Nephron progenitor cell (in vitro differentiated cells): ENCODE measurements around the gene ARID1B.

ENCODE experiments used
- DNase-seq: peaks from one replicate; pipeline ENCODE4 v3.0.0; 2021
- H3K27ac Mint-ChIP-seq: 2 replicates; pipeline ENCODE4 v1.8.0; 2021; ENCODE audit warnings: mild to moderate bottlenecking, moderate library complexity, mixed read lengths
- H3K27me3 Mint-ChIP-seq: 2 replicates; pipeline ENCODE4 v1.8.0; 2021; ENCODE audit warnings: mild to moderate bottlenecking, low read depth, mixed read lengths; ENCODE audit not compliant: poor library complexity
- H3K36me3 Mint-ChIP-seq: 2 replicates; pipeline ENCODE4 v1.8.0; 2021; ENCODE audit warnings: low read depth, mixed read lengths
- H3K4me1 Mint-ChIP-seq: 2 replicates; pipeline ENCODE4 v1.8.0; 2021; ENCODE audit warnings: mixed read lengths
- H3K4me3 Mint-ChIP-seq: 2 replicates; pipeline ENCODE4 v1.8.0; 2021; ENCODE audit warnings: mild to moderate bottlenecking, moderate library complexity, mixed read lengths
- H3K9me3 Mint-ChIP-seq: 2 replicates; pipeline ENCODE4 v1.8.0; 2021; ENCODE audit warnings: mild to moderate bottlenecking, moderate library complexity, mixed read lengths
- TF ChIP-seq, protein P1 (sequence below): fragments of 200-600 bp; sonication (generic); IDR thresholded peaks from 2 replicates; pipeline ENCODE4 v1.5.0; 2021; ENCODE audit warnings: antibody characterized with exemption

ARID1B gene

GRCh38 chr6:156740604-156741003, 36.6 kb upstream of the ARID1B start:
- no peaks in the 10 kb centered on the region for H3K27me3 Mint-ChIP-seq
- no peak for DNase-seq
- no peaks in the 10 kb centered on the region for H3K4me1 Mint-ChIP-seq
- H3K27ac Mint-ChIP-seq: no peak overlapping the region
- H3K36me3 Mint-ChIP-seq: no peaks in the 10 kb centered on the region
- H3K9me3 Mint-ChIP-seq: peaks cover 23% of the 10 kb centered on the region
- H3K4me3 Mint-ChIP-seq: no peak overlapping the region
- TF ChIP-seq, protein P1, sequence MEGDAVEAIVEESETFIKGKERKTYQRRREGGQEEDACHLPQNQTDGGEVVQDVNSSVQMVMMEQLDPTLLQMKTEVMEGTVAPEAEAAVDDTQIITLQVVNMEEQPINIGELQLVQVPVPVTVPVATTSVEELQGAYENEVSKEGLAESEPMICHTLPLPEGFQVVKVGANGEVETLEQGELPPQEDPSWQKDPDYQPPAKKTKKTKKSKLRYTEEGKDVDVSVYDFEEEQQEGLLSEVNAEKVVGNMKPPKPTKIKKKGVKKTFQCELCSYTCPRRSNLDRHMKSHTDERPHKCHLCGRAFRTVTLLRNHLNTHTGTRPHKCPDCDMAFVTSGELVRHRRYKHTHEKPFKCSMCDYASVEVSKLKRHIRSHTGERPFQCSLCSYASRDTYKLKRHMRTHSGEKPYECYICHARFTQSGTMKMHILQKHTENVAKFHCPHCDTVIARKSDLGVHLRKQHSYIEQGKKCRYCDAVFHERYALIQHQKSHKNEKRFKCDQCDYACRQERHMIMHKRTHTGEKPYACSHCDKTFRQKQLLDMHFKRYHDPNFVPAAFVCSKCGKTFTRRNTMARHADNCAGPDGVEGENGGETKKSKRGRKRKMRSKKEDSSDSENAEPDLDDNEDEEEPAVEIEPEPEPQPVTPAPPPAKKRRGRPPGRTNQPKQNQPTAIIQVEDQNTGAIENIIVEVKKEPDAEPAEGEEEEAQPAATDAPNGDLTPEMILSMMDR: no peak

- Mint-ChIP-seq H3K4me3 (no peak overlapping the region), H3K9me3 (peaks cover 23% of the 10 kb centered on the region), H3K27me3 (no peaks in the 10 kb centered on the region), H3K36me3 (no peaks in the 10 kb centered on the region), H3K4me1 (peaks cover 3% of the 10 kb centered on the region), H3K27ac (no peak overlapping the region)
- DNase-seq: no peak
- TF ChIP-seq, protein P1: no peak
Observed at GRCh38 chr6:156741287-156742073, 35.7 kb upstream of the ARID1B start.

GRCh38 chr6:156747715-156748114, 29.5 kb upstream of the ARID1B start:
- TF ChIP-seq, protein P1: no peak
- Mint-ChIP-seq H3K27me3 (peaks cover 4% of the 10 kb centered on the region), H3K27ac (no peak overlapping the region), H3K9me3 (no peaks in the 10 kb centered on the region), H3K4me3 (no peak overlapping the region), H3K36me3 (no peaks in the 10 kb centered on the region), H3K4me1 (peaks cover 14% of the 10 kb centered on the region)
- DNase-seq: no peak

DNA sequence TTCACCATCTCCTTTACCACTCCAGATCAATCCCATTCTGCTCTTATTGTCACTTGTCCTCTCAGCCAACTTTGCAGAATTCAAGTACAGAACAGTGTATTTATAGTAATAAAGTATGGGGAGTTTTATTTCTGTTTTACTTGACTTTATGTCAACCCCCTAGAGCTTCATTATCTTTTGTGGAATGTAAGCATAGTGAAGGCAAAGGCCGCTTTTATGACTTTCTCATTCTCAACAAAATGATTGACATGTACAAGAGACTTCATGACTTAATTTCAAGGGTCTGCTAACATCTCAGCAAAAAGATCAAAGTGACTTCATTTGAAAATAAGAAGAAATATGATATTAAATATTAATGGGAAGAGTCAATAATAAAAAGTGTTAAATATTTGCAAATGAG, 28.7 kb upstream of the ARID1B start:
- H3K36me3 Mint-ChIP-seq: no peaks in the 10 kb centered on the region
- peaks cover 19% of the 10 kb centered on the region for H3K4me1 Mint-ChIP-seq
- H3K9me3 Mint-ChIP-seq: no peaks in the 10 kb centered on the region

DNA sequence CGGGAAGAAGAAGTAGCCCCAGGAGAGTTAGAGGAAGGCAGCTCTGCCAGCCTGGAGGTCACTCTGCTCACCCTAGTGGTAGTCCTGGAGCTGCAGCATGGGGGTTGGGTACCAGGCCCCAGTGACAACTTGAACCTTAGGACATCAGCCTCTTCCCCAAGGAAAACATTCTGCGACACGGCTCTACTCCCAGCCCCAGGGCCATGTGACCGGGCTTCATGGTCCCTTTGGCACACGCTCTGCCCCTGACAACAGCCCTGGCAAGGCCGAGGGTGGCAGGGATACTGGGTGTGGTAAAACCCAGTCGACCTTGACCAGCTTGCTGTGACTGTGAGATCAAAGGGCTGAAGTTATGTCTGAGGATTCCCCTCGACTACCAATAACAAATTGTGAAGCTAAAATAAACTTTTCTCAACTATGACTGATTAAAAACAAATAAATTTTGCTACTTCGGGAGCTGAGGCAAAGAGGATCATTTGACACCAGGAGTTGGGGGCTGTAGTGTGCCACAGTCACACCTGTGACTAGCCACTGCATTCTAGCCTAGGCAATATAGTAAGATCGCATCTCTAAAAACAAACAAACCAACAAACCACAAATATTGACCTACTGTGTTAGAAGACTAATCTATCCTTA, 24.4 kb upstream of the ARID1B start:
- peak; percentile 15 for DNase-seq
- Mint-ChIP-seq H3K4me3 (no peak overlapping the region), H3K9me3 (no peaks in the 10 kb centered on the region), H3K27ac (no peak overlapping the region), H3K4me1 (peaks cover 14% of the 10 kb centered on the region), H3K36me3 (no peaks in the 10 kb centered on the region), H3K27me3 (peaks cover 4% of the 10 kb centered on the region)
- TF ChIP-seq, protein P1: peak; percentile 11

More for the DNA sequence above, 28.7 kb upstream of the ARID1B start:
- DNase-seq: no peak
- TF ChIP-seq, protein P1: no peak
- H3K4me3 Mint-ChIP-seq: no peak overlapping the region
- peaks cover 4% of the 10 kb centered on the region for H3K27me3 Mint-ChIP-seq
- H3K27ac Mint-ChIP-seq: no peak overlapping the region
